HepG2 (cell line): Measurements from ENCODE around the gene GAPT. TPM values are rescaled to one million over a fixed set of nuclear protein-coding genes. Genes with fewer than 3 reads are reported as not detected.

ENCODE experiments used
- ATAC-seq: fragments of 200-7000 bp; cut with Tn5 transposase; 3 replicates; pipeline ENCODE4 v1.9.1; 2020; ENCODE audit warnings: mild to moderate bottlenecking, moderate library complexity
- BruUV-seq: library from RNA; stranded (reverse); fragments of 400-500 nt; replicated peaks from 2 replicates; lab custom pipeline; 2021; lab: Mats Ljungman, UMichigan
- CTCF ChIA-PET: fragments of 300-600 bp; formaldehyde crosslinking; extraction: SDS; loops from one replicate; lab custom pipeline; 2021; ENCODE audit warnings: low total read pairs, inconsistent platforms, low intra/inter-chr PET ratio; lab: Yijun Ruan, JAX
- POLR2A ChIA-PET: fragments of 350-600 bp; sonication (Branson Sonifier 250); formaldehyde crosslinking; loops from one replicate; lab custom pipeline; 2020; ENCODE audit warnings: antibody characterized with exemption, inconsistent platforms; lab: Yijun Ruan, JAX
- DNase-seq: peaks from one replicate; pipeline ENCODE4 v3.0.0-alpha.2; 2015; ENCODE audit warnings: low spot score
- FAIRE-seq: peaks from 3 replicates; lab custom pipeline; 2011; peaks lifted over from hg19 to GRCh38; lab: Jason Lieb, UNC
- H2AFZ ChIP-seq: one replicate; pipeline ENCODE4 v1.6.1; 2011; ENCODE audit warnings: low read length, inconsistent platforms
- H3K27ac ChIP-seq: fragments of 300-600 bp; 3 replicates; pipeline ENCODE4 v1.8.0; 2011; ENCODE audit warnings: mixed run types, mild to moderate bottlenecking, mixed read lengths, low read length, inconsistent platforms; ENCODE audit not compliant: insufficient read depth; ENCODE audit errors: extremely low read length
- H3K27me3 ChIP-seq, 2 experiments: fragments of 200-600 bp in 1 of 2; 2 replicates in 1 of 2; 3 replicates in 1 of 2; pipeline versions ENCODE4 v1.6.0 to v1.8.0; 2011; ENCODE audit warnings: low read length in 2 of 2, mild to moderate bottlenecking in 2 of 2, moderate library complexity in 2 of 2, inconsistent platforms in 1 of 2; ENCODE audit not compliant: insufficient read depth in 2 of 2, control insufficient read depth in 1 of 2
- H3K36me3 ChIP-seq, 2 experiments: fragments of 200-600 bp in 1 of 2; replicated peaks in 1 of 2; 2 replicates in 1 of 2; 3 replicates in 1 of 2; pipeline versions ENCODE4 v1.5.1 to v1.8.0; 2011; ENCODE audit warnings: low read length in 2 of 2, inconsistent platforms in 1 of 2; ENCODE audit not compliant: insufficient read depth in 2 of 2, control insufficient read depth in 1 of 2
- H3K4me1 ChIP-seq: 2 replicates; pipeline ENCODE4 v1.5.1; 2012; ENCODE audit warnings: low read length, inconsistent platforms; ENCODE audit not compliant: insufficient read depth
- H3K4me2 ChIP-seq: 2 replicates; pipeline ENCODE4 v1.6.0; 2011; ENCODE audit warnings: low read depth, low read length, inconsistent platforms
- H3K4me3 ChIP-seq, 3 experiments: fragments of 200-600 bp in 1 of 3; sonication (generic), shearing (Covaris generic) in 1 of 3; replicated peaks in 1 of 3; 2 replicates each; pipeline ENCODE4 v1.5.1; 2011 to 2016; ENCODE audit warnings: low read length in 3 of 3, inconsistent platforms in 2 of 3, low read depth in 2 of 3, mild to moderate bottlenecking in 2 of 3, control low read depth in 1 of 3, mixed read lengths in 1 of 3; ENCODE audit not compliant: insufficient read depth in 1 of 3
- H3K79me2 ChIP-seq: one replicate; pipeline ENCODE4 v1.6.1; 2011; ENCODE audit warnings: low read length, inconsistent platforms; ENCODE audit not compliant: insufficient read depth
- H3K9ac ChIP-seq: 2 replicates; pipeline ENCODE4 v1.6.0; 2011; ENCODE audit warnings: mild to moderate bottlenecking, low read depth, low read length, inconsistent platforms; ENCODE audit not compliant: insufficient read depth
- H3K9me3 ChIP-seq: 2 replicates; pipeline ENCODE4 v1.5.1; 2012; ENCODE audit warnings: mild to moderate bottlenecking, low read length
- H4K20me1 ChIP-seq: 2 replicates; pipeline ENCODE4 v1.6.0; 2011; ENCODE audit warnings: inconsistent platforms, mild to moderate bottlenecking, low read length, moderate library complexity; ENCODE audit not compliant: insufficient read depth
- SOX5 ChIP-seq: IDR thresholded peaks from 2 replicates; pipeline ENCODE4 v1.6.1; 2016; ENCODE audit warnings: borderline replicate concordance
- SRF ChIP-seq: IDR thresholded peaks from 2 replicates; pipeline ENCODE4 v1.6.1; 2011; ENCODE audit warnings: mild to moderate bottlenecking, low read depth, low read length, moderate library complexity
- ZBTB20 ChIP-seq: sonication (generic); formaldehyde crosslinking; IDR thresholded peaks from 2 replicates; pipeline ENCODE4 v1.8.1; 2023; ENCODE audit warnings: missing genetic modification reagents, low read depth, mild to moderate bottlenecking, borderline replicate concordance
- ZNF350 ChIP-seq: sonication (generic); formaldehyde crosslinking; IDR thresholded peaks from 2 replicates; pipeline ENCODE4 v1.4.0; 2020; ENCODE audit warnings: mild to moderate bottlenecking, low read depth, missing genetic modification reagents, borderline replicate concordance
- in situ Hi-C: cut with HindIII; loops from 2 replicates; pipeline ENCODE4 v1.10.0; 2017; ENCODE audit warnings: low pct_unique_long_range_greater_than_20kb; ENCODE audit not compliant: extremely low pct_ligation_motif_present
- intact Hi-C: fragments of 100-400 bp; cut with micrococcal nuclease; formaldehyde crosslinking; loops from one replicate; pipeline ENCODE4 v1.10.0; 2022; ENCODE audit not compliant: unreplicated experiment
- polyA plus RNA-seq, 8 experiments: library from polyadenylated mRNA; depleted of rRNA in 3 of 8; stranded (reverse) in 7 of 8; unstranded in 1 of 8; fragments of >200 nt; fragmentation: Illumina TruSeq in 4 of 8; extraction: Trizol in 4 of 8; gene quantifications; 2 replicates each; pipeline versions ENCODE4 v1.2.1 to v1.2.3, GENCODE V29; 2011 to 2016; ENCODE audit warnings: low read depth in 4 of 8, missing spikeins in 1 of 8, mixed read lengths in 1 of 8; ENCODE audit not compliant: insufficient read depth in 1 of 8
- total RNA-seq, 5 experiments: library from RNA; depleted of rRNA; stranded (reverse); fragments of >200 nt; fragmentation: Illumina TruSeq; extraction: Trizol; gene quantifications; 2 replicates each; pipeline ENCODE4 v1.2.3, GENCODE V29; 2016; ENCODE audit warnings: low read depth in 1 of 5
- TF ChIP-seq, protein P1 (sequence below): sonication (generic); formaldehyde crosslinking; IDR thresholded peaks from 2 replicates; pipeline ENCODE4 v1.4.0; 2020; ENCODE audit warnings: missing genetic modification reagents
- TF ChIP-seq, protein P2 (sequence below): sonication (generic); formaldehyde crosslinking; IDR thresholded peaks from 2 replicates; pipeline ENCODE4 v1.9.0; 2021; ENCODE audit warnings: missing genetic modification reagents, borderline replicate concordance
- TF ChIP-seq, protein P3 (sequence below): sonication (generic); formaldehyde crosslinking; IDR thresholded peaks from 2 replicates; pipeline ENCODE4 v1.4.0; 2020; ENCODE audit warnings: missing genetic modification reagents

The GAPT gene
- total and polyA plus RNA-seq, 2 of the 13 experiments (the other 11 are each of a cell fraction or from before 2014, with no cell fraction given), result not detected

DNA sequence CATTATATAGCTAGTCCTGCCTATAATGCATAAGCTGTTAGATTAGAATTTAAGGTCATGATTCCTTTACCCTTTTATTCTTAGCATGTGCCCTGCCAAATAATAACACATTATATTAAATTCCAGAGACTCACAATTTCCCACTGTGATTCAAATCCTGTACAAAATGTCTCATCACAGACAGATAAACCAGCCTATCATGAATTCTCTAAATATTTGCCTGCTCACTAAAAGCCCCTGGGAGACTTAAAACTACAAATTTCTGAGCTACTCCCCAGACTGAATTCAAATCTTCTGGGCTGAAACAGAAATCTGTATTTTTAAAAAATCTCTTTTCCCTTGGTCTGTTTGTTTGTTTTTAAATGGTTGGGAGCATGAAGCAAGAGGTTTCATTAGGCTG, 32.7 kb downstream of the GAPT start:
- H3K27ac ChIP-seq, result no peak overlapping the region
- no peaks in the 10 kb centered on the region for H3K4me1 ChIP-seq
- H3K36me3 ChIP-seq, result no peaks in the 10 kb centered on the region
- H2AFZ ChIP-seq, result no peak overlapping the region
- DNase-seq, result no peak
- H3K27me3 ChIP-seq, result no peaks in the 10 kb centered on the region
- FAIRE-seq, result no peak
- H3K4me2 ChIP-seq, result no peak overlapping the region
- no peak for TF ChIP-seq ZBTB20
- no peak for TF ChIP-seq SRF
- TF ChIP-seq, protein P1, sequence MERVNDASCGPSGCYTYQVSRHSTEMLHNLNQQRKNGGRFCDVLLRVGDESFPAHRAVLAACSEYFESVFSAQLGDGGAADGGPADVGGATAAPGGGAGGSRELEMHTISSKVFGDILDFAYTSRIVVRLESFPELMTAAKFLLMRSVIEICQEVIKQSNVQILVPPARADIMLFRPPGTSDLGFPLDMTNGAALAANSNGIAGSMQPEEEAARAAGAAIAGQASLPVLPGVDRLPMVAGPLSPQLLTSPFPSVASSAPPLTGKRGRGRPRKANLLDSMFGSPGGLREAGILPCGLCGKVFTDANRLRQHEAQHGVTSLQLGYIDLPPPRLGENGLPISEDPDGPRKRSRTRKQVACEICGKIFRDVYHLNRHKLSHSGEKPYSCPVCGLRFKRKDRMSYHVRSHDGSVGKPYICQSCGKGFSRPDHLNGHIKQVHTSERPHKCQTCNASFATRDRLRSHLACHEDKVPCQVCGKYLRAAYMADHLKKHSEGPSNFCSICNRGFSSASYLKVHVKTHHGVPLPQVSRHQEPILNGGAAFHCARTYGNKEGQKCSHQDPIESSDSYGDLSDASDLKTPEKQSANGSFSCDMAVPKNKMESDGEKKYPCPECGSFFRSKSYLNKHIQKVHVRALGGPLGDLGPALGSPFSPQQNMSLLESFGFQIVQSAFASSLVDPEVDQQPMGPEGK, result no peak
- no peak for TF ChIP-seq ZNF350
- no peak for TF ChIP-seq SOX5 (CRISPR knock-in tag)
- TF ChIP-seq, protein P2, sequence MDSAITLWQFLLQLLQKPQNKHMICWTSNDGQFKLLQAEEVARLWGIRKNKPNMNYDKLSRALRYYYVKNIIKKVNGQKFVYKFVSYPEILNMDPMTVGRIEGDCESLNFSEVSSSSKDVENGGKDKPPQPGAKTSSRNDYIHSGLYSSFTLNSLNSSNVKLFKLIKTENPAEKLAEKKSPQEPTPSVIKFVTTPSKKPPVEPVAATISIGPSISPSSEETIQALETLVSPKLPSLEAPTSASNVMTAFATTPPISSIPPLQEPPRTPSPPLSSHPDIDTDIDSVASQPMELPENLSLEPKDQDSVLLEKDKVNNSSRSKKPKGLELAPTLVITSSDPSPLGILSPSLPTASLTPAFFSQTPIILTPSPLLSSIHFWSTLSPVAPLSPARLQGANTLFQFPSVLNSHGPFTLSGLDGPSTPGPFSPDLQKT (CRISPR knock-in tag), result no peak
- TF ChIP-seq, protein P3, sequence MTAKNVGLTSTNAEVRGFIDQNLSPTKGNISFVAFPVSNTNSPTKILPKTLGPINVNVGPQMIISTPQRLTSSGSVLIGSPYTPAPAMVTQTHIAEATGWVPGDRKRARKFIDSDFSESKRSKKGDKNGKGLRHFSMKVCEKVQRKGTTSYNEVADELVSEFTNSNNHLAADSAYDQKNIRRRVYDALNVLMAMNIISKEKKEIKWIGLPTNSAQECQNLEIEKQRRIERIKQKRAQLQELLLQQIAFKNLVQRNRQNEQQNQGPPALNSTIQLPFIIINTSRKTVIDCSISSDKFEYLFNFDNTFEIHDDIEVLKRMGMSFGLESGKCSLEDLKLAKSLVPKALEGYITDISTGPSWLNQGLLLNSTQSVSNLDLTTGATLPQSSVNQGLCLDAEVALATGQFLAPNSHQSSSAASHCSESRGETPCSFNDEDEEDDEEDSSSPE (CRISPR knock-in tag), result no peak
- ChIA-PET CTCF (no interaction called here), POLR2A (no interaction called here)
- no peak overlapping the region for H3K4me3 ChIP-seq
- in situ Hi-C loops (loop anchor here (25.0 kb wide), 1 partner anchor 288 kb away; no protein-coding TSS in a partner anchor), intact Hi-C loops (no loop called here)
- ATAC-seq, result no peak
- H4K20me1 ChIP-seq, result no peaks in the 10 kb centered on the region
- H3K79me2 ChIP-seq, result no peaks in the 10 kb centered on the region
- H3K9ac ChIP-seq, result no peak overlapping the region
- no TSS peak for BruUV-seq
- no peaks in the 10 kb centered on the region for H3K9me3 ChIP-seq
